A549 (cell line): ENCODE data around the gene ZNF670.

ENCODE experiments used
- CTCF ChIP-seq: fragments of >200 bp; sonication (Bioruptor Twin); formaldehyde crosslinking; IDR thresholded peaks from 3 replicates; pipeline ENCODE4 v1.5.1; 2016
- JUNB ChIP-seq: fragments of >200 bp; sonication (Bioruptor Twin); formaldehyde crosslinking; IDR thresholded peaks from 2 replicates; pipeline ENCODE4 v1.6.1; 2016
- POLR2A ChIP-seq: IDR thresholded peaks from 2 replicates; pipeline ENCODE4 v1.6.1; 2012; ENCODE audit warnings: mild to moderate bottlenecking, low read length
- USF2 ChIP-seq: fragments of 450-650 bp; IDR thresholded peaks from 2 replicates; pipeline ENCODE4 v1.6.1; 2014; ENCODE audit warnings: antibody characterized with exemption

- TF ChIP-seq CTCF (no peak), USF2 (no peak), JUNB (no peak), POLR2A (no peak)
Observed at GRCh38 chr1:247096112-247096511, 17.5 kb upstream of the ZNF670 start.
